ENCODE results near the gene PCAT7.

GRCh38 chr9:94600715-94601114, 45.8 kb downstream of the PCAT7 start:
- no peak for TF ChIP-seq CTCF (IDR thresholded peaks at IDR 0.05)
- no peak for TF ChIP-seq EZH2 (IDR thresholded peaks at IDR 0.05)
- no peak for TF ChIP-seq EZH2phosphoT487 (IDR thresholded peaks at IDR 0.05)
